HepG2 (cell line): Measurements from ENCODE around the gene GMPR. TPM values are rescaled to one million over a fixed set of nuclear protein-coding genes. Genes with fewer than 3 reads are reported as not detected.

Experiments
- ATAC-seq: fragments of 200-7000 bp; cut with Tn5 transposase; 3 replicates; pipeline ENCODE4 v1.9.1; 2020; ENCODE audit warnings: mild to moderate bottlenecking, moderate library complexity
- BruUV-seq: library from RNA; stranded (reverse); fragments of 400-500 nt; replicated peaks from 2 replicates; lab custom pipeline; 2021; lab: Mats Ljungman, UMichigan
- CTCF ChIA-PET: fragments of 300-600 bp; formaldehyde crosslinking; extraction: SDS; loops from one replicate; lab custom pipeline; 2021; ENCODE audit warnings: low total read pairs, inconsistent platforms, low intra/inter-chr PET ratio; lab: Yijun Ruan, JAX
- POLR2A ChIA-PET: fragments of 350-600 bp; sonication (Branson Sonifier 250); formaldehyde crosslinking; loops from one replicate; lab custom pipeline; 2020; ENCODE audit warnings: antibody characterized with exemption, inconsistent platforms; lab: Yijun Ruan, JAX
- DNase-seq: peaks from one replicate; pipeline ENCODE4 v3.0.0-alpha.2; 2015; ENCODE audit warnings: low spot score
- FAIRE-seq: peaks from 3 replicates; lab custom pipeline; 2011; peaks lifted over from hg19 to GRCh38; lab: Jason Lieb, UNC
- H2AFZ ChIP-seq: one replicate; pipeline ENCODE4 v1.6.1; 2011; ENCODE audit warnings: low read length, inconsistent platforms
- H3K27ac ChIP-seq: fragments of 300-600 bp; 3 replicates; pipeline ENCODE4 v1.8.0; 2011; ENCODE audit warnings: mixed run types, mild to moderate bottlenecking, mixed read lengths, low read length, inconsistent platforms; ENCODE audit not compliant: insufficient read depth; ENCODE audit errors: extremely low read length
- H3K27me3 ChIP-seq, 2 experiments: fragments of 200-600 bp in 1 of 2; 2 replicates in 1 of 2; 3 replicates in 1 of 2; pipeline versions ENCODE4 v1.6.0 to v1.8.0; 2011; ENCODE audit warnings: low read length in 2 of 2, mild to moderate bottlenecking in 2 of 2, moderate library complexity in 2 of 2, inconsistent platforms in 1 of 2; ENCODE audit not compliant: insufficient read depth in 2 of 2, control insufficient read depth in 1 of 2
- H3K36me3 ChIP-seq, 2 experiments: fragments of 200-600 bp in 1 of 2; replicated peaks in 1 of 2; 2 replicates in 1 of 2; 3 replicates in 1 of 2; pipeline versions ENCODE4 v1.5.1 to v1.8.0; 2011; ENCODE audit warnings: low read length in 2 of 2, inconsistent platforms in 1 of 2; ENCODE audit not compliant: insufficient read depth in 2 of 2, control insufficient read depth in 1 of 2
- H3K4me1 ChIP-seq: 2 replicates; pipeline ENCODE4 v1.5.1; 2012; ENCODE audit warnings: low read length, inconsistent platforms; ENCODE audit not compliant: insufficient read depth
- H3K4me2 ChIP-seq: 2 replicates; pipeline ENCODE4 v1.6.0; 2011; ENCODE audit warnings: low read depth, low read length, inconsistent platforms
- H3K4me3 ChIP-seq, 3 experiments: fragments of 200-600 bp in 1 of 3; sonication (generic), shearing (Covaris generic) in 1 of 3; replicated peaks in 1 of 3; 2 replicates each; pipeline ENCODE4 v1.5.1; 2011 to 2016; ENCODE audit warnings: low read length in 3 of 3, inconsistent platforms in 2 of 3, low read depth in 2 of 3, mild to moderate bottlenecking in 2 of 3, control low read depth in 1 of 3, mixed read lengths in 1 of 3; ENCODE audit not compliant: insufficient read depth in 1 of 3
- H3K79me2 ChIP-seq: one replicate; pipeline ENCODE4 v1.6.1; 2011; ENCODE audit warnings: low read length, inconsistent platforms; ENCODE audit not compliant: insufficient read depth
- H3K9ac ChIP-seq: 2 replicates; pipeline ENCODE4 v1.6.0; 2011; ENCODE audit warnings: mild to moderate bottlenecking, low read depth, low read length, inconsistent platforms; ENCODE audit not compliant: insufficient read depth
- H3K9me3 ChIP-seq: 2 replicates; pipeline ENCODE4 v1.5.1; 2012; ENCODE audit warnings: mild to moderate bottlenecking, low read length
- H4K20me1 ChIP-seq: 2 replicates; pipeline ENCODE4 v1.6.0; 2011; ENCODE audit warnings: inconsistent platforms, mild to moderate bottlenecking, low read length, moderate library complexity; ENCODE audit not compliant: insufficient read depth
- AKAP8 ChIP-seq: sonication (generic); formaldehyde crosslinking; IDR thresholded peaks from 2 replicates; pipeline ENCODE4 v1.5.1; 2020; ENCODE audit warnings: mild to moderate bottlenecking, missing genetic modification reagents
- BCL6 ChIP-seq: IDR thresholded peaks from 2 replicates; pipeline ENCODE4 v1.6.1; 2016; ENCODE audit warnings: missing genetic modification reagents, missing compliant biosample characterization
- ETV6 ChIP-seq: sonication (generic); formaldehyde crosslinking; conservative IDR thresholded peaks from 2 replicates; pipeline ENCODE4 v1.4.0; 2020; ENCODE audit warnings: missing genetic modification reagents
- IRF2 ChIP-seq: IDR thresholded peaks from 2 replicates; pipeline ENCODE4 v1.6.1; 2018; ENCODE audit warnings: missing genetic modification reagents, missing compliant biosample characterization
- KLF16 ChIP-seq, 2 experiments: sonication (generic) in 1 of 2; formaldehyde crosslinking in 1 of 2; IDR thresholded peaks; 2 replicates each; pipeline versions ENCODE4 v1.6.1 to v1.8.0; 2016 to 2023; ENCODE audit warnings: missing genetic modification reagents in 2 of 2, missing compliant biosample characterization in 1 of 2
- MIER2 ChIP-seq: IDR thresholded peaks from 2 replicates; pipeline ENCODE4 v1.6.1; 2016; ENCODE audit warnings: missing biosample characterization, missing genetic modification reagents
- NFYB ChIP-seq: sonication (generic); formaldehyde crosslinking; IDR thresholded peaks from 2 replicates; pipeline ENCODE4 v1.4.0; 2020; ENCODE audit warnings: missing genetic modification reagents
- SATB2 ChIP-seq: sonication (generic); formaldehyde crosslinking; IDR thresholded peaks from 2 replicates; pipeline ENCODE4 v1.5.0; 2020; ENCODE audit warnings: missing genetic modification reagents
- SP140L ChIP-seq: sonication (generic); formaldehyde crosslinking; IDR thresholded peaks from 2 replicates; pipeline ENCODE4 v1.4.0; 2020; ENCODE audit warnings: missing genetic modification reagents, borderline replicate concordance
- SRY ChIP-seq: sonication (generic); formaldehyde crosslinking; IDR thresholded peaks from 2 replicates; pipeline ENCODE4 v1.8.0; 2022; ENCODE audit warnings: mild to moderate bottlenecking, missing genetic modification reagents
- THAP11 ChIP-seq: IDR thresholded peaks from 2 replicates; pipeline ENCODE4 v1.6.1; 2016; ENCODE audit warnings: missing biosample characterization, missing genetic modification reagents
- ZNF343 ChIP-seq: sonication (generic); formaldehyde crosslinking; IDR thresholded peaks from 2 replicates; pipeline ENCODE4 v1.4.0; 2020; ENCODE audit warnings: mild to moderate bottlenecking, missing genetic modification reagents
- WGBS: methylation state at CpG from one replicate; pipeline ENCODE4 v1.1.6; 2017; ENCODE audit warnings: low lambda C conversion rate; 5-methylcytosine and 5-hydroxymethylcytosine counted together
- in situ Hi-C: cut with HindIII; loops from 2 replicates; pipeline ENCODE4 v1.10.0; 2017; ENCODE audit warnings: low pct_unique_long_range_greater_than_20kb; ENCODE audit not compliant: extremely low pct_ligation_motif_present
- intact Hi-C: fragments of 100-400 bp; cut with micrococcal nuclease; formaldehyde crosslinking; loops from one replicate; pipeline ENCODE4 v1.10.0; 2022; ENCODE audit not compliant: unreplicated experiment
- polyA plus RNA-seq, 8 experiments: library from polyadenylated mRNA; depleted of rRNA in 3 of 8; stranded (reverse) in 7 of 8; unstranded in 1 of 8; fragments of >200 nt; fragmentation: Illumina TruSeq in 4 of 8; extraction: Trizol in 4 of 8; gene quantifications; 2 replicates each; pipeline versions ENCODE4 v1.2.1 to v1.2.3, GENCODE V29; 2011 to 2016; ENCODE audit warnings: low read depth in 4 of 8, missing spikeins in 1 of 8, mixed read lengths in 1 of 8; ENCODE audit not compliant: insufficient read depth in 1 of 8
- total RNA-seq, 5 experiments: library from RNA; depleted of rRNA; stranded (reverse); fragments of >200 nt; fragmentation: Illumina TruSeq; extraction: Trizol; gene quantifications; 2 replicates each; pipeline ENCODE4 v1.2.3, GENCODE V29; 2016; ENCODE audit warnings: low read depth in 1 of 5
- TF ChIP-seq, protein P1 (sequence below): sonication (generic); formaldehyde crosslinking; IDR thresholded peaks from 2 replicates; pipeline ENCODE4 v1.5.0; 2020; ENCODE audit warnings: missing genetic modification reagents
- TF ChIP-seq, protein P2 (sequence below): IDR thresholded peaks from 2 replicates; pipeline ENCODE4 v1.6.1; 2018; ENCODE audit warnings: missing genetic modification reagents, mild to moderate bottlenecking, missing compliant biosample characterization
- TF ChIP-seq, protein P3 (sequence below): sonication (generic); formaldehyde crosslinking; IDR thresholded peaks from 2 replicates; pipeline ENCODE4 v1.9.0; 2022; ENCODE audit warnings: low read depth, missing genetic modification reagents
- TF ChIP-seq, protein P4 (sequence below), 2 experiments: sonication (generic) in 1 of 2; formaldehyde crosslinking in 1 of 2; IDR thresholded peaks; 2 replicates each; pipeline versions ENCODE4 v1.4.0 to v1.6.1; 2016 to 2020; ENCODE audit warnings: borderline replicate concordance in 1 of 2, low read depth in 1 of 2, mild to moderate bottlenecking in 1 of 2, missing genetic modification reagents in 1 of 2

GMPR gene
- total and polyA plus RNA-seq, 2 of the 13 experiments (the other 11 are each of a cell fraction or from before 2014, with no cell fraction given) = not detected

DNA sequence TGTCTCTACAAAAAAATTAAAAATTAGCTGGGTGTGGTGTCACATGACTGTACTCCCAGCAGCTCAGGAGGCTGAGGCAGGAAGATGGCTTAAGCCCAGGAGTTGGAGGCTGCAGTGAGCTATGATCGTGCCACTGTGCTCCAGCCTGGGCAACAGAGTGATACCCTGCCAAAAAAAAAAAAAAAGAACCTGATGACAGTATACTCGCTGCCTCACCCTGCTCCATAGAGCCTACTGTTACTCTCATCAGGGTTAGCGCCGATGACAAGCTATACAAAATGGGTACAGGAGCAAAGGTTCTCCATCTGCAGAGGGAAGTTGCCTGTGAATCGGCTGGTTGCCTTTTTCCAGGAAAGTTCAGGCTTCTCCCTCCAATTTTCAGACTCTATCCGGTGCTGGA, 53.4 kb downstream of the GMPR start (continued):
- TF ChIP-seq, protein P1, sequence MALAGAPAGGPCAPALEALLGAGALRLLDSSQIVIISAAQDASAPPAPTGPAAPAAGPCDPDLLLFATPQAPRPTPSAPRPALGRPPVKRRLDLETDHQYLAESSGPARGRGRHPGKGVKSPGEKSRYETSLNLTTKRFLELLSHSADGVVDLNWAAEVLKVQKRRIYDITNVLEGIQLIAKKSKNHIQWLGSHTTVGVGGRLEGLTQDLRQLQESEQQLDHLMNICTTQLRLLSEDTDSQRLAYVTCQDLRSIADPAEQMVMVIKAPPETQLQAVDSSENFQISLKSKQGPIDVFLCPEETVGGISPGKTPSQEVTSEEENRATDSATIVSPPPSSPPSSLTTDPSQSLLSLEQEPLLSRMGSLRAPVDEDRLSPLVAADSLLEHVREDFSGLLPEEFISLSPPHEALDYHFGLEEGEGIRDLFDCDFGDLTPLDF = no peak
- TF ChIP-seq SP140L (CRISPR knock-in tag) = no peak
- TF ChIP-seq ETV6 (CRISPR knock-in tag) = no peak
- TF ChIP-seq NFYB (CRISPR knock-in tag) = no peak
- TF ChIP-seq, protein P2, sequence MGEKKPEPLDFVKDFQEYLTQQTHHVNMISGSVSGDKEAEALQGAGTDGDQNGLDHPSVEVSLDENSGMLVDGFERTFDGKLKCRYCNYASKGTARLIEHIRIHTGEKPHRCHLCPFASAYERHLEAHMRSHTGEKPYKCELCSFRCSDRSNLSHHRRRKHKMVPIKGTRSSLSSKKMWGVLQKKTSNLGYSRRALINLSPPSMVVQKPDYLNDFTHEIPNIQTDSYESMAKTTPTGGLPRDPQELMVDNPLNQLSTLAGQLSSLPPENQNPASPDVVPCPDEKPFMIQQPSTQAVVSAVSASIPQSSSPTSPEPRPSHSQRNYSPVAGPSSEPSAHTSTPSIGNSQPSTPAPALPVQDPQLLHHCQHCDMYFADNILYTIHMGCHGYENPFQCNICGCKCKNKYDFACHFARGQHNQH = no peak
- no peak for TF ChIP-seq ZNF343 (CRISPR knock-in tag)
- TF ChIP-seq IRF2 (CRISPR knock-in tag) = no peak
- TF ChIP-seq MIER2 (CRISPR knock-in tag) = no peak
- no peak for TF ChIP-seq AKAP8 (CRISPR knock-in tag)
- no peak for TF ChIP-seq SRY (CRISPR knock-in tag)
- TF ChIP-seq, all 625 proteins: peak for 0

DNA sequence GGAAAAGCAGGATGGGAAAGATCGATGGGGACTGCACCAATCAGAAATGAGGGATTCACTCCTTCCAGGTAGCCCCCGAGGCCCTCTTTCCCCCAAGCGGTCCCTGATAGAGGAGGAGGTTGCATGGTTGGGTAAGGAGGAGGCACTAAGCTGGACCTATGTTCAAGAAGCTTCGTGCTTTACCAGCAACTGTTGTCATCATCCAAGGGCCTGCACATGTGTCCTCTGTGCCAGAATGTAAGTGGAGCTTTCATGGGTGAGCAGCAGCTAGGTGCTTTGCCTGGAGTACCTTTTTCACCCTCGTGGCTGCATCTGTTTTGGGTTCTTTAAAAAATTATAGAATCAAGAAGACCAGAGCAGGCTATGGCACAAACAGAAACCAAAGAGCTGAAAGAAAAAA, 54.0 kb downstream of the GMPR start:
- Histone ChIP-seq H4K20me1 (no peaks in the 10 kb centered on the region), H3K36me3 (no peaks in the 10 kb centered on the region), H2AFZ (no peak overlapping the region), H3K79me2 (no peaks in the 10 kb centered on the region), H3K27ac (no peak overlapping the region), H3K9me3 (no peaks in the 10 kb centered on the region), H3K4me3 (no peak overlapping the region), H3K27me3 (peaks cover 4 to 20% of the 10 kb centered on the region in 2 experiments; a peak in 3 of 5 replicates), H3K4me1 (peaks cover 6% of the 10 kb centered on the region; the same call in 1 of the 2 replicates), H3K4me2 (no peak overlapping the region), H3K9ac (no peak overlapping the region)
- in situ Hi-C loops (no loop called here), intact Hi-C loops (no loop called here)
- ChIA-PET POLR2A (no interaction called here), CTCF (no interaction called here)
- 31% methylated on average over 5 of the region's 5 CpGs for WGBS
- DNase-seq = no peak
- BruUV-seq = no TSS peak
- ATAC-seq = no peak
- no peak for FAIRE-seq
- TF ChIP-seq SATB2 (no peak), BCL6 (CRISPR knock-in tag) (no peak), THAP11 (no peak), MIER2 (CRISPR knock-in tag) (no peak), KLF16 (CRISPR knock-in tag; IDR thresholded peaks at IDR 0.05) (no peak)
- TF ChIP-seq, protein P3, sequence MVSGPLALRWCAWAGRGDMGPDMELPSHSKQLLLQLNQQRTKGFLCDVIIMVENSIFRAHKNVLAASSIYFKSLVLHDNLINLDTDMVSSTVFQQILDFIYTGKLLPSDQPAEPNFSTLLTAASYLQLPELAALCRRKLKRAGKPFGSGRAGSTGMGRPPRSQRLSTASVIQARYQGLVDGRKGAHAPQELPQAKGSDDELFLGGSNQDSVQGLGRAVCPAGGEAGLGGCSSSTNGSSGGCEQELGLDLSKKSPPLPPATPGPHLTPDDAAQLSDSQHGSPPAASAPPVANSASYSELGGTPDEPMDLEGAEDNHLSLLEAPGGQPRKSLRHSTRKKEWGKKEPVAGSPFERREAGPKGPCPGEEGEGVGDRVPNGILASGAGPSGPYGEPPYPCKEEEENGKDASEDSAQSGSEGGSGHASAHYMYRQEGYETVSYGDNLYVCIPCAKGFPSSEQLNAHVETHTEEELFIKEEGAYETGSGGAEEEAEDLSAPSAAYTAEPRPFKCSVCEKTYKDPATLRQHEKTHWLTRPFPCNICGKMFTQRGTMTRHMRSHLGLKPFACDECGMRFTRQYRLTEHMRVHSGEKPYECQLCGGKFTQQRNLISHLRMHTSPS (CRISPR knock-in tag) = no peak
- TF ChIP-seq, protein P4, sequence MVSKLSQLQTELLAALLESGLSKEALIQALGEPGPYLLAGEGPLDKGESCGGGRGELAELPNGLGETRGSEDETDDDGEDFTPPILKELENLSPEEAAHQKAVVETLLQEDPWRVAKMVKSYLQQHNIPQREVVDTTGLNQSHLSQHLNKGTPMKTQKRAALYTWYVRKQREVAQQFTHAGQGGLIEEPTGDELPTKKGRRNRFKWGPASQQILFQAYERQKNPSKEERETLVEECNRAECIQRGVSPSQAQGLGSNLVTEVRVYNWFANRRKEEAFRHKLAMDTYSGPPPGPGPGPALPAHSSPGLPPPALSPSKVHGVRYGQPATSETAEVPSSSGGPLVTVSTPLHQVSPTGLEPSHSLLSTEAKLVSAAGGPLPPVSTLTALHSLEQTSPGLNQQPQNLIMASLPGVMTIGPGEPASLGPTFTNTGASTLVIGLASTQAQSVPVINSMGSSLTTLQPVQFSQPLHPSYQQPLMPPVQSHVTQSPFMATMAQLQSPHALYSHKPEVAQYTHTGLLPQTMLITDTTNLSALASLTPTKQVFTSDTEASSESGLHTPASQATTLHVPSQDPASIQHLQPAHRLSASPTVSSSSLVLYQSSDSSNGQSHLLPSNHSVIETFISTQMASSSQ (IDR thresholded peaks at IDR 0.05; ENCODE audit: low read depth) = no peak
- TF ChIP-seq, protein P4 (CRISPR knock-in tag; IDR thresholded peaks at IDR 0.05; ENCODE audit: borderline replicate concordance) = no peak
